ENCODE data around the gene MSX2.

The MSX2 gene

GRCh38 chr5:174724484-174725260, at the start of gene MSX2:
Gene MSX2 (plus strand): TSS chr5:174724582. CDS start chr5:174724660, 78 bp downstream.
- DNase-seq, result no peak

GRCh38 chr5:174675110-174675509, 49.3 kb upstream of the MSX2 start:
- no peak for DNase-seq

- no peak for DNase-seq
Measured at GRCh38 chr5:174675916-174676315, 48.5 kb upstream of the MSX2 start.

GRCh38 chr5:174678107-174678506, 46.3 kb upstream of the MSX2 start:
- no peak for DNase-seq

- no peak for DNase-seq
Measured at GRCh38 chr5:174680901-174681565, 43.3 kb upstream of the MSX2 start.

- DNase-seq, result no peak
Measured at GRCh38 chr5:174687503-174687902, 36.9 kb upstream of the MSX2 start.

- DNase-seq, result no peak
Measured at GRCh38 chr5:174688441-174689354, 35.7 kb upstream of the MSX2 start.

- no peak for DNase-seq
Measured at GRCh38 chr5:174690271-174690670, 34.1 kb upstream of the MSX2 start.

- DNase-seq, result no peak
Measured at GRCh38 chr5:174692381-174692780, 32.0 kb upstream of the MSX2 start.

GRCh38 chr5:174692982-174693422, 31.4 kb upstream of the MSX2 start:
- DNase-seq, result no peak

GRCh38 chr5:174693697-174694385, 30.5 kb upstream of the MSX2 start:
- DNase-seq, result no peak

GRCh38 chr5:174694611-174695010, 29.8 kb upstream of the MSX2 start:
- no peak for DNase-seq

- DNase-seq, result no peak
Measured at GRCh38 chr5:174698156-174698555, 26.2 kb upstream of the MSX2 start.

GRCh38 chr5:174699131-174699530, 25.3 kb upstream of the MSX2 start:
- DNase-seq, result no peak

GRCh38 chr5:174706997-174707572, 17.3 kb upstream of the MSX2 start:
- no peak for DNase-seq

GRCh38 chr5:174707671-174708070, 16.7 kb upstream of the MSX2 start:
- no peak for DNase-seq

GRCh38 chr5:174708476-174709207, 15.7 kb upstream of the MSX2 start:
- no peak for DNase-seq

- no peak for DNase-seq
Measured at GRCh38 chr5:174714751-174715150, 9.6 kb upstream of the MSX2 start.

GRCh38 chr5:174715804-174716203, 8.6 kb upstream of the MSX2 start:
- no peak for DNase-seq

GRCh38 chr5:174717826-174718455, 6.4 kb upstream of the MSX2 start:
- no peak for DNase-seq

All from activated CD8-positive, alpha-beta memory T cell treated with anti-CD3 and anti-CD28 coated beads for 24 hours (primary cell).